ENCODE data around the gene INPP5D.

The INPP5D gene

GRCh38 chr2:233044974-233045605 lies 15.1 kb upstream of the INPP5D start:
- no peak overlapping the region for H2BK15ac ChIP-seq (ENCODE audit: low read length)
- H3K4me2 ChIP-seq (ENCODE audit: insufficient read depth, low read length, poor library complexity, severe bottlenecking) = no peak overlapping the region
- no peak overlapping the region for H3K18ac ChIP-seq (ENCODE audit: low read length)
- no peak overlapping the region for H2AK5ac ChIP-seq (ENCODE audit: low read depth, low read length)
- H2AFZ ChIP-seq (ENCODE audit: low read length) = no peak overlapping the region
- H3K9me3 ChIP-seq (replicated peaks in 1 of 2; ENCODE audit: control insufficient read depth in 2 of 2, insufficient read depth in 1 of 2, low read depth in 1 of 2, low read length in 2 of 2) = no peaks in the 10 kb centered on the region
- no peak overlapping the region for H2BK12ac ChIP-seq (ENCODE audit: low read length)
- no peak overlapping the region for H4K8ac ChIP-seq (ENCODE audit: low read depth, low read length)
- no peak overlapping the region for H3K9ac ChIP-seq (ENCODE audit: low read depth, low read length, poor library complexity)
- H3K4ac ChIP-seq (ENCODE audit: low read length) = no peak overlapping the region
- no peak for DNase-seq (ENCODE audit: low spot score)
- H3K14ac ChIP-seq (ENCODE audit: low read length) = no peak overlapping the region
- no peak overlapping the region for H4K91ac ChIP-seq (ENCODE audit: low read depth, low read length, poor library complexity)
- peaks cover 0 to 16% (median 0%) of the 10 kb centered on the region in 3 experiments for H3K27me3 ChIP-seq (ENCODE audit: control insufficient read depth in 3 of 3, insufficient read depth in 3 of 3, low read depth in 1 of 3, low read length in 3 of 3)
- no peak overlapping the region for H3K23ac ChIP-seq (ENCODE audit: low read depth, low read length, poor library complexity)
- H3K4me3 ChIP-seq (ENCODE audit: low read length in 2 of 2) = no peak overlapping the region
- no CpG with 5 or more reads among the region's 9 CpGs for WGBS, 2 donors (ENCODE audit: extremely low coverage in 2 of 2, insufficient read length in 2 of 2, insufficient replicate concordance in 1 of 2)
- no peak overlapping the region for H3K27ac ChIP-seq (replicated peaks; ENCODE audit: low read length)
- peaks cover 0 to 2% of the 10 kb centered on the region in 2 donors for H3K4me1 ChIP-seq (ENCODE audit: control insufficient read depth in 2 of 2, insufficient read depth in 1 of 2, low read depth in 1 of 2, low read length in 2 of 2)
- H3K79me1 ChIP-seq (ENCODE audit: low read depth, low read length) = no peaks in the 10 kb centered on the region
- H2BK120ac ChIP-seq (ENCODE audit: low read depth, low read length) = no peak overlapping the region
- no peak overlapping the region for H2BK5ac ChIP-seq (ENCODE audit: low read length)
- H3K36me3 ChIP-seq (replicated peaks in 1 of 2; ENCODE audit: control insufficient read depth in 2 of 2, insufficient read depth in 2 of 2, low read length in 2 of 2) = no peaks in the 10 kb centered on the region

DNA sequence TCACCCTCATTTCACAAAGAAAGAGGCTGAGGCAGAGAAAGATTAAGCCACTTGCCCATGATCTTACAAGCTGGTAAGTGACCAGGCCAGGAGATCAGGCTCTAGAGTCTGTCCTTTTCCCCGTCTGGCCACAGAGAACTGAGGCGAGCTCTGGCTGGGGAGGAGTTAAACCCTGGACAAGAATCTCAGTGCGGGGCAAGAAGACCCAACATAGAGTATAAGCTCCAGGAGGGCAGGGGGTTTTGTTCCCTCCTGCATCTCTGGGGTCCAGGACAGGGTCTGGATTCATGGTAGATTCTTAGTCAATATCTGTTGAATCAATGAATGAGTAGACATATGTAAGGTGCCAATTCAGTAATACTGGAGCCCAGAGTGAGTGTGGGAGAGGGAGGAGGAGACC lies 12.9 kb upstream of the INPP5D start:
- Histone ChIP-seq H2BK15ac (ENCODE audit: low read length) (no peak overlapping the region), H3K4me1 (ENCODE audit: control insufficient read depth in 2 of 2, insufficient read depth in 1 of 2, low read depth in 1 of 2, low read length in 2 of 2) (peaks cover 0 to 6% of the 10 kb centered on the region in 2 donors), H3K9ac (ENCODE audit: low read depth, low read length, poor library complexity) (no peak overlapping the region), H2BK12ac (ENCODE audit: low read length) (no peak overlapping the region), H3K4me3 (ENCODE audit: low read length in 2 of 2) (no peak overlapping the region), H3K18ac (ENCODE audit: low read length) (no peak overlapping the region), H3K27me3 (ENCODE audit: control insufficient read depth in 3 of 3, insufficient read depth in 3 of 3, low read depth in 1 of 3, low read length in 3 of 3) (peaks cover 0 to 29% (median 3%) of the 10 kb centered on the region in 3 experiments), H2BK5ac (ENCODE audit: low read length) (no peak overlapping the region), H3K4ac (ENCODE audit: low read length) (no peak overlapping the region), H2BK120ac (ENCODE audit: low read depth, low read length) (no peak overlapping the region), H3K27ac (replicated peaks; ENCODE audit: low read length) (no peak overlapping the region), H4K91ac (ENCODE audit: low read depth, low read length, poor library complexity) (no peak overlapping the region), H3K4me2 (ENCODE audit: insufficient read depth, low read length, poor library complexity, severe bottlenecking) (no peak overlapping the region), H3K14ac (ENCODE audit: low read length) (no peak overlapping the region), H3K23ac (ENCODE audit: low read depth, low read length, poor library complexity) (no peak overlapping the region), H2AK5ac (ENCODE audit: low read depth, low read length) (no peak overlapping the region), H4K8ac (ENCODE audit: low read depth, low read length) (no peak overlapping the region), H3K36me3 (replicated peaks in 1 of 2; ENCODE audit: control insufficient read depth in 2 of 2, insufficient read depth in 2 of 2, low read length in 2 of 2) (no peaks in the 10 kb centered on the region), H3K79me1 (ENCODE audit: low read depth, low read length) (no peaks in the 10 kb centered on the region), H2AFZ (ENCODE audit: low read length) (no peak overlapping the region), H3K9me3 (replicated peaks in 1 of 2; ENCODE audit: control insufficient read depth in 2 of 2, insufficient read depth in 1 of 2, low read depth in 1 of 2, low read length in 2 of 2) (no peaks in the 10 kb centered on the region)
- WGBS, 2 donors (ENCODE audit: extremely low coverage in 2 of 2, insufficient read length in 2 of 2, insufficient replicate concordance in 1 of 2) = no CpG with 5 or more reads among the region's 3 CpGs
- no peak for DNase-seq (ENCODE audit: low spot score)

- no peak for DNase-seq (ENCODE audit: low spot score)
- no peak overlapping the region for H2BK5ac ChIP-seq (ENCODE audit: low read length)
- no peaks in the 10 kb centered on the region for H3K9me3 ChIP-seq (replicated peaks in 1 of 2; ENCODE audit: control insufficient read depth in 2 of 2, insufficient read depth in 1 of 2, low read depth in 1 of 2, low read length in 2 of 2)
- H2BK12ac ChIP-seq (ENCODE audit: low read length) = no peak overlapping the region
- H3K4me1 ChIP-seq (ENCODE audit: control insufficient read depth in 2 of 2, insufficient read depth in 1 of 2, low read depth in 1 of 2, low read length in 2 of 2) = peaks cover 0 to 6% of the 10 kb centered on the region in 2 donors
- H4K8ac ChIP-seq (ENCODE audit: low read depth, low read length) = no peak overlapping the region
- no peak overlapping the region for H3K18ac ChIP-seq (ENCODE audit: low read length)
- no peak overlapping the region for H2BK120ac ChIP-seq (ENCODE audit: low read depth, low read length)
- H3K14ac ChIP-seq (ENCODE audit: low read length) = no peak overlapping the region
- H2AK5ac ChIP-seq (ENCODE audit: low read depth, low read length) = no peak overlapping the region
- no peak overlapping the region for H4K91ac ChIP-seq (ENCODE audit: low read depth, low read length, poor library complexity)
- H3K79me1 ChIP-seq (ENCODE audit: low read depth, low read length) = no peaks in the 10 kb centered on the region
- no peak overlapping the region for H3K4ac ChIP-seq (ENCODE audit: low read length)
- no peak overlapping the region for H3K9ac ChIP-seq (ENCODE audit: low read depth, low read length, poor library complexity)
- no peaks in the 10 kb centered on the region for H3K36me3 ChIP-seq (replicated peaks in 1 of 2; ENCODE audit: control insufficient read depth in 2 of 2, insufficient read depth in 2 of 2, low read length in 2 of 2)
- no peak overlapping the region for H3K27ac ChIP-seq (replicated peaks; ENCODE audit: low read length)
- H3K23ac ChIP-seq (ENCODE audit: low read depth, low read length, poor library complexity) = no peak overlapping the region
- H3K4me2 ChIP-seq (ENCODE audit: insufficient read depth, low read length, poor library complexity, severe bottlenecking) = no peak overlapping the region
- H2AFZ ChIP-seq (ENCODE audit: low read length) = no peak overlapping the region
- H3K4me3 ChIP-seq (ENCODE audit: low read length in 2 of 2) = no peak overlapping the region
- H2BK15ac ChIP-seq (ENCODE audit: low read length) = no peak overlapping the region
- H3K27me3 ChIP-seq (ENCODE audit: control insufficient read depth in 3 of 3, insufficient read depth in 3 of 3, low read depth in 1 of 3, low read length in 3 of 3) = peaks cover 0 to 29% (median 3%) of the 10 kb centered on the region in 3 experiments
- no CpG with 5 or more reads among the region's 9 CpGs for WGBS, 2 donors (ENCODE audit: extremely low coverage in 2 of 2, insufficient read length in 2 of 2, insufficient replicate concordance in 1 of 2)
Measured at GRCh38 chr2:233047667-233048066, 12.5 kb upstream of the INPP5D start.

- H3K9ac ChIP-seq (ENCODE audit: low read depth, low read length, poor library complexity) = no peak overlapping the region
- no peak overlapping the region for H3K14ac ChIP-seq (ENCODE audit: low read length)
- H4K91ac ChIP-seq (ENCODE audit: low read depth, low read length, poor library complexity) = no peak overlapping the region
- DNase-seq (ENCODE audit: low spot score) = no peak
- no peak overlapping the region for H3K27ac ChIP-seq (replicated peaks; ENCODE audit: low read length)
- no peaks in the 10 kb centered on the region for H3K36me3 ChIP-seq (replicated peaks in 1 of 2; ENCODE audit: control insufficient read depth in 2 of 2, insufficient read depth in 2 of 2, low read length in 2 of 2)
- no peaks in the 10 kb centered on the region for H3K79me1 ChIP-seq (ENCODE audit: low read depth, low read length)
- H2BK12ac ChIP-seq (ENCODE audit: low read length) = no peak overlapping the region
- no peak overlapping the region for H3K4me2 ChIP-seq (ENCODE audit: insufficient read depth, low read length, poor library complexity, severe bottlenecking)
- H2BK15ac ChIP-seq (ENCODE audit: low read length) = peak overlapping the region; percentile 53
- no peak overlapping the region for H2AK5ac ChIP-seq (ENCODE audit: low read depth, low read length)
- H2AFZ ChIP-seq (ENCODE audit: low read length) = no peak overlapping the region
- no peak overlapping the region for H3K4me3 ChIP-seq (ENCODE audit: low read length in 2 of 2)
- H4K8ac ChIP-seq (ENCODE audit: low read depth, low read length) = no peak overlapping the region
- no peak overlapping the region for H2BK120ac ChIP-seq (ENCODE audit: low read depth, low read length)
- H3K23ac ChIP-seq (ENCODE audit: low read depth, low read length, poor library complexity) = no peak overlapping the region
- H3K27me3 ChIP-seq (ENCODE audit: control insufficient read depth in 3 of 3, insufficient read depth in 3 of 3, low read depth in 1 of 3, low read length in 3 of 3) = peaks cover 0 to 32% (median 3%) of the 10 kb centered on the region in 3 experiments
- 100% methylated on average over 1 of the region's 10 CpGs; no CpG with 5 or more reads in 1 of the 2 donors for WGBS, 2 donors (ENCODE audit: extremely low coverage in 2 of 2, insufficient read length in 2 of 2, insufficient replicate concordance in 1 of 2)
- peaks cover 0 to 6% of the 10 kb centered on the region in 2 donors for H3K4me1 ChIP-seq (ENCODE audit: control insufficient read depth in 2 of 2, insufficient read depth in 1 of 2, low read depth in 1 of 2, low read length in 2 of 2)
- no peak overlapping the region for H2BK5ac ChIP-seq (ENCODE audit: low read length)
- H3K4ac ChIP-seq (ENCODE audit: low read length) = no peak overlapping the region
- H3K18ac ChIP-seq (ENCODE audit: low read length) = peak overlapping the region; percentile 66
- no peaks in the 10 kb centered on the region for H3K9me3 ChIP-seq (replicated peaks in 1 of 2; ENCODE audit: control insufficient read depth in 2 of 2, insufficient read depth in 1 of 2, low read depth in 1 of 2, low read length in 2 of 2)
Measured at GRCh38 chr2:233048569-233049193, 11.5 kb upstream of the INPP5D start.

All from neuronal stem cell (in vitro differentiated cells).